HG02763 (cell line): Measurements from ENCODE around the gene AFP.

Experiments used
- ATAC-seq: cut with Tn5 transposase; IDR thresholded peaks from one replicate; pipeline ENCODE4 v1.9.1; 2021; ENCODE audit warnings: mild to moderate bottlenecking, moderate library complexity; ENCODE audit not compliant: unreplicated experiment

Gene AFP

GRCh38 chr4:73454920-73455319 lies 18.9 kb downstream of the AFP start:
- ATAC-seq = no peak

GRCh38 chr4:73456177-73457022 lies 20.4 kb downstream of the AFP start:
- no peak for ATAC-seq

- ATAC-seq = no peak
Measured at GRCh38 chr4:73458184-73459047, 22.4 kb downstream of the AFP start.

GRCh38 chr4:73459048-73459421 lies 23.0 kb downstream of the AFP start:
- ATAC-seq = no peak

- ATAC-seq = no peak
Measured at GRCh38 chr4:73460913-73461522, 25.0 kb downstream of the AFP start.

GRCh38 chr4:73468170-73468569 lies 32.1 kb downstream of the AFP start:
- no peak for ATAC-seq

- no peak for ATAC-seq
Measured at GRCh38 chr4:73470728-73471127, 34.7 kb downstream of the AFP start.

GRCh38 chr4:73477176-73477575 lies 41.2 kb downstream of the AFP start:
- no peak for ATAC-seq

- no peak for ATAC-seq
Measured at GRCh38 chr4:73479323-73479722, 43.3 kb downstream of the AFP start.

GRCh38 chr4:73481358-73481757 lies 45.3 kb downstream of the AFP start, which contains the start of gene AFM:
Gene AFM (plus strand): TSS chr4:73481745. CDS start chr4:73481776, 31 bp downstream.
- no peak for ATAC-seq

GRCh38 chr4:73485085-73485484 lies 49.1 kb downstream of the AFP start:
- ATAC-seq = no peak

GRCh38 chr4:73485596-73485995 lies 49.6 kb downstream of the AFP start:
- ATAC-seq = no peak

- ATAC-seq = no peak
Measured at GRCh38 chr4:73486497-73486896, 50.5 kb downstream of the AFP start.

GRCh38 chr4:73487233-73487632 lies 51.2 kb downstream of the AFP start:
- ATAC-seq = no peak

GRCh38 chr4:73499996-73500765 lies 64.2 kb downstream of the AFP start:
- no peak for ATAC-seq

- no peak for ATAC-seq
Measured at GRCh38 chr4:73501664-73502265, 65.7 kb downstream of the AFP start.

GRCh38 chr4:73505567-73505966 lies 69.5 kb downstream of the AFP start:
- ATAC-seq = no peak
